ENCODE data around the gene ARSB.

The ARSB gene

GRCh38 chr5:78756858-78757257 lies 228.3 kb downstream of the ARSB start:
- Histone ChIP-seq H3K27ac (ENCODE audit: low read length, poor library complexity, severe bottlenecking) (no peak overlapping the region), H2BK120ac (ENCODE audit: low read depth, low read length) (no peak overlapping the region), H2AK5ac (ENCODE audit: low read length, severe bottlenecking) (no peak overlapping the region), H2BK5ac (ENCODE audit: low read depth, low read length, poor library complexity, severe bottlenecking) (no peak overlapping the region), H2AFZ (ENCODE audit: low read depth, low read length) (no peak overlapping the region), H3K79me1 (replicated peaks; ENCODE audit: low read length, poor library complexity, severe bottlenecking) (no peaks in the 10 kb centered on the region), H3K4me1 (ENCODE audit: control insufficient read depth, insufficient read depth, low read depth, low read length) (peaks cover 4% of the 10 kb centered on the region), H2BK15ac (ENCODE audit: low read depth, poor library complexity, severe bottlenecking) (no peak overlapping the region), H3K23ac (ENCODE audit: low read length in 2 of 2) (no peak overlapping the region), H3K9me3 (ENCODE audit: control insufficient read depth, low read length) (no peaks in the 10 kb centered on the region), H3K18ac (ENCODE audit: low read depth in 1 of 2, low read length in 2 of 2) (no peak overlapping the region), H3K27me3 (ENCODE audit: control insufficient read depth in 1 of 2, insufficient read depth in 1 of 2, low read length in 2 of 2) (no peaks in the 10 kb centered on the region), H4K8ac (ENCODE audit: low read length) (no peak overlapping the region), H4K91ac (ENCODE audit: low read length) (no peak overlapping the region), H3K4me2 (ENCODE audit: low read length, poor library complexity, severe bottlenecking) (no peak overlapping the region), H3K4me3 (ENCODE audit: insufficient read depth in 1 of 2, low read depth in 1 of 2, low read length in 2 of 2) (peak overlapping the region in 1 of 2 experiments; percentile 46), H3K14ac (ENCODE audit: low read length in 2 of 2) (no peak overlapping the region), H3K4ac (ENCODE audit: low read depth in 1 of 2, low read length in 2 of 2) (no peak overlapping the region), H3K9ac (ENCODE audit: low read length) (peak overlapping the region; percentile 42), H3K36me3 (ENCODE audit: control insufficient read depth in 1 of 2, insufficient read depth in 2 of 2, low read depth in 1 of 2, low read length in 2 of 2) (no peaks in the 10 kb centered on the region), H2BK12ac (ENCODE audit: low read length in 2 of 2) (no peak overlapping the region)
- 45% methylated on average over 3 of the region's 3 CpGs for WGBS
- no peak for DNase-seq

- Histone ChIP-seq H2BK120ac (ENCODE audit: low read depth, low read length) (no peak overlapping the region), H3K18ac (ENCODE audit: low read depth in 1 of 2, low read length in 2 of 2) (no peak overlapping the region), H2BK15ac (ENCODE audit: low read depth, poor library complexity, severe bottlenecking) (no peak overlapping the region), H3K79me1 (replicated peaks; ENCODE audit: low read length, poor library complexity, severe bottlenecking) (no peaks in the 10 kb centered on the region), H3K4me2 (ENCODE audit: low read length, poor library complexity, severe bottlenecking) (no peak overlapping the region), H4K91ac (ENCODE audit: low read length) (no peak overlapping the region), H3K9ac (ENCODE audit: low read length) (no peak overlapping the region), H2AK5ac (ENCODE audit: low read length, severe bottlenecking) (no peak overlapping the region), H3K27me3 (ENCODE audit: control insufficient read depth in 1 of 2, insufficient read depth in 1 of 2, low read length in 2 of 2) (no peaks in the 10 kb centered on the region), H3K27ac (ENCODE audit: low read length, poor library complexity, severe bottlenecking) (no peak overlapping the region), H3K4me1 (ENCODE audit: control insufficient read depth, insufficient read depth, low read depth, low read length) (peaks cover 4% of the 10 kb centered on the region), H3K4me3 (ENCODE audit: insufficient read depth in 1 of 2, low read depth in 1 of 2, low read length in 2 of 2) (no peak overlapping the region), H2BK5ac (ENCODE audit: low read depth, low read length, poor library complexity, severe bottlenecking) (no peak overlapping the region), H2BK12ac (ENCODE audit: low read length in 2 of 2) (no peak overlapping the region), H3K23ac (ENCODE audit: low read length in 2 of 2) (no peak overlapping the region), H3K14ac (ENCODE audit: low read length in 2 of 2) (no peak overlapping the region), H3K36me3 (ENCODE audit: control insufficient read depth in 1 of 2, insufficient read depth in 2 of 2, low read depth in 1 of 2, low read length in 2 of 2) (no peaks in the 10 kb centered on the region), H4K8ac (ENCODE audit: low read length) (no peak overlapping the region), H3K4ac (ENCODE audit: low read depth in 1 of 2, low read length in 2 of 2) (no peak overlapping the region), H2AFZ (ENCODE audit: low read depth, low read length) (no peak overlapping the region), H3K9me3 (ENCODE audit: control insufficient read depth, low read length) (no peaks in the 10 kb centered on the region)
- WGBS = 81% methylated on average over 2 of the region's 2 CpGs
- no peak for DNase-seq
Observed at GRCh38 chr5:78755822-78756429, 229.2 kb downstream of the ARSB start.

GRCh38 chr5:78754655-78755054 lies 230.5 kb downstream of the ARSB start:
- no peak for DNase-seq
- Histone ChIP-seq H3K14ac (ENCODE audit: low read length in 2 of 2) (no peak overlapping the region), H3K27ac (ENCODE audit: low read length, poor library complexity, severe bottlenecking) (no peak overlapping the region), H3K4me1 (ENCODE audit: control insufficient read depth, insufficient read depth, low read depth, low read length) (peaks cover 6% of the 10 kb centered on the region), H3K79me1 (replicated peaks; ENCODE audit: low read length, poor library complexity, severe bottlenecking) (no peaks in the 10 kb centered on the region), H2BK15ac (ENCODE audit: low read depth, poor library complexity, severe bottlenecking) (no peak overlapping the region), H2AK5ac (ENCODE audit: low read length, severe bottlenecking) (no peak overlapping the region), H3K18ac (ENCODE audit: low read depth in 1 of 2, low read length in 2 of 2) (no peak overlapping the region), H3K4me2 (ENCODE audit: low read length, poor library complexity, severe bottlenecking) (no peak overlapping the region), H4K8ac (ENCODE audit: low read length) (no peak overlapping the region), H3K9ac (ENCODE audit: low read length) (no peak overlapping the region), H4K91ac (ENCODE audit: low read length) (no peak overlapping the region), H3K4me3 (ENCODE audit: insufficient read depth in 1 of 2, low read depth in 1 of 2, low read length in 2 of 2) (no peak overlapping the region), H2BK120ac (ENCODE audit: low read depth, low read length) (no peak overlapping the region), H3K36me3 (ENCODE audit: control insufficient read depth in 1 of 2, insufficient read depth in 2 of 2, low read depth in 1 of 2, low read length in 2 of 2) (no peaks in the 10 kb centered on the region), H3K23ac (ENCODE audit: low read length in 2 of 2) (no peak overlapping the region), H2BK5ac (ENCODE audit: low read depth, low read length, poor library complexity, severe bottlenecking) (no peak overlapping the region), H2AFZ (ENCODE audit: low read depth, low read length) (no peak overlapping the region), H3K27me3 (ENCODE audit: control insufficient read depth in 1 of 2, insufficient read depth in 1 of 2, low read length in 2 of 2) (no peaks in the 10 kb centered on the region), H3K9me3 (ENCODE audit: control insufficient read depth, low read length) (no peaks in the 10 kb centered on the region), H3K4ac (ENCODE audit: low read depth in 1 of 2, low read length in 2 of 2) (no peak overlapping the region), H2BK12ac (ENCODE audit: low read length in 2 of 2) (no peak overlapping the region)
- WGBS = 0% methylated on average over 1 of the region's 2 CpGs

GRCh38 chr5:78753093-78753531 lies 232.0 kb downstream of the ARSB start:
- H3K4me1 ChIP-seq (ENCODE audit: control insufficient read depth, insufficient read depth, low read depth, low read length) = peaks cover 8% of the 10 kb centered on the region
- H3K9me3 ChIP-seq (ENCODE audit: control insufficient read depth, low read length) = no peaks in the 10 kb centered on the region
- H3K18ac ChIP-seq (ENCODE audit: low read depth in 1 of 2, low read length in 2 of 2) = no peak overlapping the region
- 39% methylated on average over 4 of the region's 4 CpGs for WGBS
- peak; percentile 45 for DNase-seq
- H3K9ac ChIP-seq (ENCODE audit: low read length) = no peak overlapping the region
- no peak overlapping the region for H4K8ac ChIP-seq (ENCODE audit: low read length)
- no peak overlapping the region for H3K27ac ChIP-seq (ENCODE audit: low read length, poor library complexity, severe bottlenecking)
- H2BK5ac ChIP-seq (ENCODE audit: low read depth, low read length, poor library complexity, severe bottlenecking) = no peak overlapping the region
- H4K91ac ChIP-seq (ENCODE audit: low read length) = no peak overlapping the region
- no peak overlapping the region for H2BK12ac ChIP-seq (ENCODE audit: low read length in 2 of 2)
- H3K4me3 ChIP-seq (ENCODE audit: insufficient read depth in 1 of 2, low read depth in 1 of 2, low read length in 2 of 2) = no peak overlapping the region
- no peak overlapping the region for H2BK120ac ChIP-seq (ENCODE audit: low read depth, low read length)
- H3K27me3 ChIP-seq (ENCODE audit: control insufficient read depth in 1 of 2, insufficient read depth in 1 of 2, low read length in 2 of 2) = no peaks in the 10 kb centered on the region
- no peak overlapping the region for H3K14ac ChIP-seq (ENCODE audit: low read length in 2 of 2)
- H3K36me3 ChIP-seq (ENCODE audit: control insufficient read depth in 1 of 2, insufficient read depth in 2 of 2, low read depth in 1 of 2, low read length in 2 of 2) = no peaks in the 10 kb centered on the region
- H3K23ac ChIP-seq (ENCODE audit: low read length in 2 of 2) = no peak overlapping the region
- no peak overlapping the region for H3K4ac ChIP-seq (ENCODE audit: low read depth in 1 of 2, low read length in 2 of 2)
- H3K4me2 ChIP-seq (ENCODE audit: low read length, poor library complexity, severe bottlenecking) = no peak overlapping the region
- H2AK5ac ChIP-seq (ENCODE audit: low read length, severe bottlenecking) = no peak overlapping the region
- H2AFZ ChIP-seq (ENCODE audit: low read depth, low read length) = no peak overlapping the region
- H3K79me1 ChIP-seq (replicated peaks; ENCODE audit: low read length, poor library complexity, severe bottlenecking) = no peaks in the 10 kb centered on the region
- H2BK15ac ChIP-seq (ENCODE audit: low read depth, poor library complexity, severe bottlenecking) = no peak overlapping the region
